ENCODE data around the gene DDX5. TPM values are rescaled to one million over a fixed set of nuclear protein-coding genes. Genes with fewer than 3 reads are reported as not detected.

Gene DDX5
- total and polyA plus RNA-seq, 2 of the 13 experiments (the other 11 are each of a cell fraction or from before 2014, with no cell fraction given), result 503 to 684 TPM

DNA sequence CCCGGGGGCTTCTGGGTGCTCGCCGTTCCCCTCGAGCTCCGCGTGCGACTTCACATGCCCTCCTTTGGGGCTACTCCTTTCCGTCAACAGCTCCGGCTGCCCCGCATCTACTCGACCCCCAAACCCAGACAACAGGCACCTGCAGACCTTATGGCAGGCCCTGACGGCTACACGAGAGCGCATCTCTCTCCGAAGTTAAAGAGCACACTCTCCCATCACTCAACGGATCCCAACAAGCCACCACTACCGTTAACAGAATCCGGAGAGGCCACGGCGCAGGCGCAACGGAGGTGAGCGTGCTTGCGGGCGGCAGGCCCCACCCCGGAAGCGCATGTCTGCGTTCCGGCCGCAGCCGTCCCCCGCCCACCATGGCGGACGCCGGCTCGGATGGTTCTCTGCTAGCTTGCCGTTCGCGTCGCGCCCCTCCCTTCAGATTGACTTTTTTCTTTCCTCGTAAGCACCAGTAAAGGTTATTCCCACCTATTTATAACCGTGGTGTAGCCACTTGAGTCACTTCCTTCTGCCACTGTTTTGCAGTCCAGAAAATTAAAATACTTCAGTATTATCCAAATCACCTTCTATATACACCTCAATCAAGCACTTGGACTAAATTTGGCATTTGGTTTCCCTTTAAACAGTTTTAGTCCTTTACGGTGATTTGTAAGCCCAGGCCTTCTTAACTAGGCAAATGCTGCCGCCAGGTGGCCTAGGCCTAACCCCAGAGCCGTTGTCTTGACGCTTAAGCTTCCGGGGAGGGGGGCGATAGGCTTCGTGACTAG lies 9.1 kb downstream of the DDX5 start, which contains the start of gene POLG2 (continued):
- TF ChIP-seq, protein P1, sequence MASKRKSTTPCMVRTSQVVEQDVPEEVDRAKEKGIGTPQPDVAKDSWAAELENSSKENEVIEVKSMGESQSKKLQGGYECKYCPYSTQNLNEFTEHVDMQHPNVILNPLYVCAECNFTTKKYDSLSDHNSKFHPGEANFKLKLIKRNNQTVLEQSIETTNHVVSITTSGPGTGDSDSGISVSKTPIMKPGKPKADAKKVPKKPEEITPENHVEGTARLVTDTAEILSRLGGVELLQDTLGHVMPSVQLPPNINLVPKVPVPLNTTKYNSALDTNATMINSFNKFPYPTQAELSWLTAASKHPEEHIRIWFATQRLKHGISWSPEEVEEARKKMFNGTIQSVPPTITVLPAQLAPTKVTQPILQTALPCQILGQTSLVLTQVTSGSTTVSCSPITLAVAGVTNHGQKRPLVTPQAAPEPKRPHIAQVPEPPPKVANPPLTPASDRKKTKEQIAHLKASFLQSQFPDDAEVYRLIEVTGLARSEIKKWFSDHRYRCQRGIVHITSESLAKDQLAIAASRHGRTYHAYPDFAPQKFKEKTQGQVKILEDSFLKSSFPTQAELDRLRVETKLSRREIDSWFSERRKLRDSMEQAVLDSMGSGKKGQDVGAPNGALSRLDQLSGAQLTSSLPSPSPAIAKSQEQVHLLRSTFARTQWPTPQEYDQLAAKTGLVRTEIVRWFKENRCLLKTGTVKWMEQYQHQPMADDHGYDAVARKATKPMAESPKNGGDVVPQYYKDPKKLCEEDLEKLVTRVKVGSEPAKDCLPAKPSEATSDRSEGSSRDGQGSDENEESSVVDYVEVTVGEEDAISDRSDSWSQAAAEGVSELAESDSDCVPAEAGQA (IDR thresholded peaks at IDR 0.05; ENCODE audit: low read depth), result peak; percentile 70; the same call in 1 of the 2 replicates
- TF ChIP-seq, protein P1 (CRISPR knock-in tag; IDR thresholded peaks at IDR 0.05; ENCODE audit: borderline replicate concordance), result no peak
- TF ChIP-seq, protein P2, sequence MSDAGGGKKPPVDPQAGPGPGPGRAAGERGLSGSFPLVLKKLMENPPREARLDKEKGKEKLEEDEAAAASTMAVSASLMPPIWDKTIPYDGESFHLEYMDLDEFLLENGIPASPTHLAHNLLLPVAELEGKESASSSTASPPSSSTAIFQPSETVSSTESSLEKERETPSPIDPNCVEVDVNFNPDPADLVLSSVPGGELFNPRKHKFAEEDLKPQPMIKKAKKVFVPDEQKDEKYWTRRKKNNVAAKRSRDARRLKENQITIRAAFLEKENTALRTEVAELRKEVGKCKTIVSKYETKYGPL (CRISPR knock-in tag; IDR thresholded peaks at IDR 0.05), result peak; percentile 10
- TF ChIP-seq, protein P3, sequence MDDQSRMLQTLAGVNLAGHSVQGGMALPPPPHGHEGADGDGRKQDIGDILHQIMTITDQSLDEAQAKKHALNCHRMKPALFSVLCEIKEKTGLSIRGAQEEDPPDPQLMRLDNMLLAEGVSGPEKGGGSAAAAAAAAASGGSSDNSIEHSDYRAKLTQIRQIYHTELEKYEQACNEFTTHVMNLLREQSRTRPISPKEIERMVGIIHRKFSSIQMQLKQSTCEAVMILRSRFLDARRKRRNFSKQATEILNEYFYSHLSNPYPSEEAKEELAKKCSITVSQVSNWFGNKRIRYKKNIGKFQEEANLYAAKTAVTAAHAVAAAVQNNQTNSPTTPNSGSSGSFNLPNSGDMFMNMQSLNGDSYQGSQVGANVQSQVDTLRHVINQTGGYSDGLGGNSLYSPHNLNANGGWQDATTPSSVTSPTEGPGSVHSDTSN (CRISPR knock-in tag; IDR thresholded peaks at IDR 0.05; ENCODE audit: borderline replicate concordance), result no peak
- TF ChIP-seq CENPT (CRISPR knock-in tag; IDR thresholded peaks at IDR 0.05; ENCODE audit: low read depth), result peak; percentile 86; the same call in 1 of the 2 replicates
- no peak; the same call in none of the 2 replicates for TF ChIP-seq REPIN1 (CRISPR knock-in tag; IDR thresholded peaks at IDR 0.05; ENCODE audit: borderline replicate concordance, low read depth)
- TF ChIP-seq JUND (CRISPR knock-in tag; IDR thresholded peaks at IDR 0.05), result peak; percentile 57; the same call in 1 of the 2 replicates
- no peak; the same call in 1 of the 2 replicates for TF ChIP-seq MTF2 (CRISPR knock-in tag; IDR thresholded peaks at IDR 0.05; ENCODE audit: borderline replicate concordance)
- TF ChIP-seq CAMTA2 (CRISPR knock-in tag; IDR thresholded peaks at IDR 0.05; ENCODE audit: borderline replicate concordance), result no peak; the same call in 1 of the 2 replicates
- TF ChIP-seq, protein P4, sequence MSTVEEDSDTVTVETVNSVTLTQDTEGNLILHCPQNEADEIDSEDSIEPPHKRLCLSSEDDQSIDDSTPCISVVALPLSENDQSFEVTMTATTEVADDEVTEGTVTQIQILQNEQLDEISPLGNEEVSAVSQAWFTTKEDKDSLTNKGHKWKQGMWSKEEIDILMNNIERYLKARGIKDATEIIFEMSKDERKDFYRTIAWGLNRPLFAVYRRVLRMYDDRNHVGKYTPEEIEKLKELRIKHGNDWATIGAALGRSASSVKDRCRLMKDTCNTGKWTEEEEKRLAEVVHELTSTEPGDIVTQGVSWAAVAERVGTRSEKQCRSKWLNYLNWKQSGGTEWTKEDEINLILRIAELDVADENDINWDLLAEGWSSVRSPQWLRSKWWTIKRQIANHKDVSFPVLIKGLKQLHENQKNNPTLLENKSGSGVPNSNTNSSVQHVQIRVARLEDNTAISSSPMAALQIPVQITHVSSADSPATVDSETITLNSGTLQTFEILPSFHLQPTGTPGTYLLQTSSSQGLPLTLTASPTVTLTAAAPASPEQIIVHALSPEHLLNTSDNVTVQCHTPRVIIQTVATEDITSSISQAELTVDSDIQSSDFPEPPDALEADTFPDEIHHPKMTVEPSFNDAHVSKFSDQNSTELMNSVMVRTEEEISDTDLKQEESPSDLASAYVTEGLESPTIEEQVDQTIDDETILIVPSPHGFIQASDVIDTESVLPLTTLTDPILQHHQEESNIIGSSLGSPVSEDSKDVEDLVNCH (CRISPR knock-in tag; IDR thresholded peaks at IDR 0.05), result no peak
- peak; percentile 90 for TF ChIP-seq ZNF335 (CRISPR knock-in tag; IDR thresholded peaks at IDR 0.05)
- TF ChIP-seq, protein P5, sequence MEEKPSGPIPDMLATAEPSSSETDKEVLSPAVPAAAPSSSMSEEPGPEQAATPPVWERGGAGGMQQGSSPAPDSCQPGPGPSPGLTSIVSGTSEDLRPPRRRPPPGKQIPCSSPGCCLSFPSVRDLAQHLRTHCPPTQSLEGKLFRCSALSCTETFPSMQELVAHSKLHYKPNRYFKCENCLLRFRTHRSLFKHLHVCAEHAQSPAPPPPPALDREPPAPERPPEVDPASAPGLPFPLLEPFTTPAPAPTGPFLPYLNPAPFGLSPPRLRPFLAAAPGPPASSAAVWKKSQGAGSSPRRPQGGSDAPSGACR (CRISPR knock-in tag; IDR thresholded peaks at IDR 0.05), result peak; percentile 89
- TF ChIP-seq FOXP1 (IDR thresholded peaks at IDR 0.05), result no peak
- no peak for TF ChIP-seq FOXP1 (CRISPR knock-in tag; IDR thresholded peaks at IDR 0.05)
- TF ChIP-seq RXRB (CRISPR knock-in tag; IDR thresholded peaks at IDR 0.05; ENCODE audit: borderline replicate concordance), result peak; percentile 40

Data from HepG2 (cell line).